ENCODE results near the gene BCOR.

Gene BCOR

DNA sequence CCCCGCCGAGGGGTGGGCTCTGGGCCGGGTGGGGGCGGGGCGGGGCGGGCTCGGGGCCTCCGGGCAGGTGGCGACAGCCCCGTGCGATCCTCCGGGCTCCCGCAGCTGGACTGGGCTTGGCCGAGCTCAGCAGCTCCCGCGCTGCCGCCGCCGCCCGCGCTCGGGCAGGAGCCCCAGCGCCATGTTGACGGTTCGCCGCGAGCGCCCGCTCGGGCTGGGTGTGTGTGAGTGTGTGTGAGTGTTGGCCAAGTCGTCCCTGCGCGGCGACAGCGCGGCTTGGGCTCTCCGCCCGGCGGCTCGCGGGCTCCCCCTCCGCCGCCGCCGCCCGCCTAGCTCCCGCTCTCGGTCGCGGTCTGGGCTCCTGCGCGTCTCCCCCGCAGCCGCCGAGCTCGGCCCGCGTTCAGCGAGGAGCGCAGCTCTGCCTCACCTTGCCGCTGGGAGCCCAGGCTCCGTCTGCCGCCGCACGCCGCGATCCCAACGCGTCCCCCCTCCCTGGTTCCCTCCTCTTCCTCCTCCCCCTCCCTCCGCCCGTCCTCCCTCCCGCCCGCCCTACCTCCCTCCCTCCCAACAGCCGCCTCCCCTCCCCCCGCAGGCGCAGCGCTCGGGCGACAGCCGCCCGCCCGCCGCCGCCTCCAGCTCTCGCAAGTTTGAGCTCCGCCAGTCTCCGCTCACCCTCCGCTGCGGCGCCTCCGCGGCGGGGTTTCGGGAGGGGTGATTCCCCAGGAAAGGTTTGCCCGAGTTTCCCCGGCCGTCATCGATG is at the start of gene BCOR:
BCOR (minus strand) TSS at position 455 of the 760 bp plus-strand sequence. CDS start 20,029 bp downstream, outside the sequence.
- DNase-seq (ENCODE audit: extremely low spot score, insufficient read length, low read depth): no peak
- peak; percentile 53 for FAIRE-seq

DNA sequence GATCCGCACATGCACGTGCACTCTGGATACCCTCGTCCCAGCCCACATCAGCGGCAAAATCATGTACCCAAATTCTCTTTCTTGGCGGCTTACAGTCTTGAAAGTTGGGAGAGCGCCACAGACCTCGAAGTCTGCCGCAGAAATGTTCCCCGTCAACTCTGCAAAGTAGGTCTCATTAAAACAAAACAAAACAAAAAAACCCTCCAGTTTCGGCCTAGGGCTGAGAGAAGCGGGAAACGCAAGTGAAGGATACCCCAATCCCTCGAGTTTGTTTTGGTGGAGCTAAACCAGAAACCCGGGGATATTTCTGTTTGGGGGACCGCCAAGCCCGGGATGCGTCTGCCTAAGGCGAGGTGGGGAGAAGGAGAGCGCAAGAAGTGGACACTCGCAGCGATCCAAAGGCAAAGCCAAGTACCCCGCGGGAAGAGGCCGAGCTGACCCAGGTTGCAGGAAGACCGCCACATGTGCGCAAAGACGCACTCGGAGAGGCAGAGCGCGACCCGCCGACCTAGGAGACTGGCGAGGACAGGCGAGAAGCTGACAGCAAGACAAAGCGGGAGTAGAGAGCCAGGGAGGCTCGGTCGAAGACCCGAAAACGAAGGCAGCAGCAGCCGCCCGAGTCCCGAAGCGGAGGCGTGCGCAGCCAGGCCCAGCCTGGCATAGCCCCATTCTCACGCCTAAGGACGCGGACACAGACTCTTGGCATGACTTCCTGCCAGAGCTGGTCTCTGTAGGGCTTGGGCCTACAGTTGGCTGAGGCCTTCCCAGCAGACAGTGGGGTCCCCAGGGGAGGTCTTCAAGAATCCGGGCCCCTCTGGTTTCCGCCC is 49.6 kb upstream of the BCOR start:
- DNase-seq (ENCODE audit: extremely low spot score, insufficient read length, low read depth) (no peak), FAIRE-seq (no peak)

DNA sequence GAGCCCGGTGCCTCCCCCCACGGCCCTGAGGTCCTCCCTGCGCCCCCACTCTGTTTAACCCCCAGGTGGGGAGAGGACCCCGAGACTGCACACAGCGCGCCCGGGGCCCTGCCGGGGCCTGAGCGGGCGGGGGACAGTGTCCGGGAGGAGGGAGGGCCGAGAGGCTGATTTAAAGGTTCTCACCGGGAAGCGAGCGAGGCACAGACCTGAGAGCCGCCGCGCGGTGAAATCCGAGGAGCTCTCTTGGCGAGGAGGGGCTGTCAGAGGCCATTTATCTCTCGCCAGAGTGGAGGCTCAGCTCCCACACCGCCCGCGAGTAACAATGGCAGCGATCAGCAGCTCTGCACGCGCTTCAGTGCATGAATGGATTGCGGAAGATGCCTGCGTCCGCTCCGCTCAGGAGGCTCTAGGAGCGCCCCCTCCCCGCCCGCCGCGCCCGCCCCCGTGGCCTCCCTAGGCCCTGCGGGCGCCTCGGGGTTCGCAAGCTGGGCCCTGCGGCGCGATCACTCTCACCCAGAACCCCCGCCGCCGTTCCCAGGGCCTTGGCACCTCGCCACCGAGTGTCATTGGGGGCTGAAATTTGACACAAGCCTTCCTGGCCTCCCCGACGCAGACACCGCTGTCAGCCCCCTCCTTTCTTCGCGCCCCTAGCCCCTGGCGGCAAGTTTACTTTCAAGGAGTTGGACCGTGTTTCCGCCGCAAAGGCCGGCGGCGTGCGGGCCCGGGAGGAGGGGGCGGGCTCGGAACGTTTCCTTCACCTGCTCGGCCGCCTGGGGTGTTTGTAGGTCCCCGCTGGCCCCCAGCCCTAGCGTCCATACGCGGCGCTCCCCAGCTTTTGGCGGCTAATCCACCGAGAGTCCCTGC is 48.7 kb upstream of the BCOR start:
- FAIRE-seq (peak; percentile 35), DNase-seq (ENCODE audit: extremely low spot score, insufficient read length, low read depth) (no peak)

DNA sequence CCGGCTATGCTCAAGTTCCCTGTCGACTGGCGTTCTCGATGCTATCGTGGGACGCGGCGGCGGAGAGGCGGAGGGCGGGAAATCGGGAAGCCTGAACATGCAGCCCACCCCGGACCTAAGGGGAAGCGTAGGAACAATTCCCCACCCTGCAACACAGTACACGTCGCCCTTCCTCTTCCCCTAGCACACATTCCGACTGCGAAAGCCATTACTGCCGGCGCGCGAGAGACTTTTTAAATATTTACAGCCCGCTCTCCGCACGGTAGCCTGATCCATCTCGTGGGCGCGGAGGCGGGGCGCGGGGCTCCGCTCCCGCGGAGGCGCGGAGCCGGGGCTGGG is 48.1 kb upstream of the BCOR start:
- DNase-seq (ENCODE audit: extremely low spot score, insufficient read length, low read depth) (no peak), FAIRE-seq (no peak)

DNA sequence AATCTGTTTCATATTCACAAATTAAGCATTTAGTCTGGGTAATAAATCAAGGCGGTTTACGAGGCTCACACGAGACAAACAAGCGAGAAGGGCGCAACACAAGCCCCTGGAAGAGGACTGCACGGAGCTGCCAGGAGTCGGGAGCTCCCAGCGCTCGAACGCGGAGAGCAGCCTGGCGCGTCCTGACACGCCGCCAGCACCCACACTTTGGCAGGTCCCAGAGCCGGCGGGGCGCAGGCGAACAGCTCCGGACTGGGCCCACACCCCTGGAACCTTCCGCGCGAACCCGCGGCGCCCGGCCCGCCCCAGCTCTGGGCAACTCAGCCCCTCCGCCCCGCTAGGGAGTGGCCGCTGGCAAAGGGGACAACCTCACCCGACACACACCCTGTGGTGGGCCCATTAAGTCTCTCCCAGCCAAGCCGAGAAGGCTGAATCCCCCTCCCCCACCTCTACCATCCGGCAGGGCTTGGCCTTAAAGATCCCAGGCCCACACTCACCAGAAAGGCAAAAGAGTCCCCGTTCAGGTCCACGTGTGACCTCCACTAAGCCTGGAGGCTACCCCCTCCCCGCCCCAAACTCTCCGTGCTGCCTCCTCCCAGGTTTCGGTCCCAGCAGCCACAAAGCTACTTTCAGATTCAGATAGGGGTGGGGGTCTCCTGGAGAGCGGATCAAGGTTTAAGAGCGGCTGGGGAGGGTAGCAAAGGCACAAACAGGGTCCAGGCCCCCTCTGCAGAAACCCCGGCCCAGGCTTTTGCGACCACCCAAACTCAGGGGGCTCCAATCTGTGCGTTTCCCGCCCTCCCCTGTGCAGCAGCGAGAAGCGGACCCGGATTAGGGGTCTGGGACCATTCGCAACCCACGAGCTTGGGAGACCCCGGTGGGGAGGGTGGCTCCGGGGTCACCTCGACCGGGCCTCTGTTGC is 47.5 kb upstream of the BCOR start:
- FAIRE-seq (no peak), DNase-seq (ENCODE audit: extremely low spot score, insufficient read length, low read depth) (no peak)

DNA sequence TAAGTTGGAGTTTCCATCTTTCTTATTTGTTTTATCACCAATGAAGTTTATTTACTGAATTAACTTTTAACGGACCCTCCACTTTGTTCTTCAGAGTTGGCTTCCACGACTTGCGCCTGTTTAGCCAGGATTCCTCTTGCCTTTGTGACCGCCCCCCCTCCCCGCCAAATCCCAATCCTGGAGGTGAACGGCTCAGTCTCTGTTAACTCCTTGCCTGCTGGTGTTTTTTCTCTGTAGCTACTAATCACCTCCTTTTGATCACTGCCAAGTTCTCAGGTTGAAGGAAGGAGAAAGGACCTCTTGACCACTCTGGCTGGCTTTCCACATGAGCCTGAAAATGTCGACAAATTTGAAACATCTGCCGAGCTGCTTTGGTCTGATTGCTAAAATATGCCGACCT is 46.8 kb upstream of the BCOR start:
- DNase-seq (ENCODE audit: extremely low spot score, insufficient read length, low read depth) (no peak), FAIRE-seq (no peak)

DNA sequence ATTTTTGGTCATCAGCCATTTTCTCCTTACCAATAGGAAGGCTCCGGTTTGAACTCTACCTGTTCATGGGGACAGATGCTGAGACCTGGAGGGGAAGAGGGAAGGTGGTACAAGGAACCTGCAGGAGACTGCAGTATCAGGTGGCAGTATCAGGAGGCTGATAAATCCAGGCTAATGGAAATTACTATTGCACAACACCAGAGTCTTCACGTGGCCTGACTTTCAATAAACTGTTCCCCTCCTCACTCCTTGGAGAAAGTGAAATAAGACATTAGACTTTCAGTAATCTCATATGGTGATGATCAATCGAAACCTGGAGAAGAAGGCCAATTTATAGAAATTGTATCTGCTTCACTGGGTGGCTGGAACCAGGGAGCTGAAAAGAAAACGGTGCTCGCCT is 46.2 kb upstream of the BCOR start:
- DNase-seq (ENCODE audit: extremely low spot score, insufficient read length, low read depth) (no peak), FAIRE-seq (no peak)

DNA sequence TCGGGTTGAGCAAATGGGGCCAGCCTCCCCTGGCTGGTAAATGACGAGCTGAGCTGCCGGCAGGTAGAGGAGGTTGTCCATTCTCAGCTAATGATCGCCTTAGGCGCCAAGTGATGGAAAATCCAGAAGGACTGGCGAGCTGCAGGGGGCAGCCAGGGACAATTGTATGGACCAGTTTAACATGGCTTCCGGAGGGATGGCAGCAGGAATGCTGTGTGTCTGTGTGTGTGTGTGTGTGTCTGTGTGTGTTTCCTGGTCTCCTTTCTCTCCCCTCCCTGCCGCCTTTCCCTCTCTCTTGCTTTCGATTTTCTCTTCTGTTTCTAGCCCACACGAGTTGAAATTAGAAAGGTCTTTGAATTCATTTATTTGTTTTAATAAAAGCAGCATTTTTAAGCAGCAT is 45.2 kb upstream of the BCOR start:
- FAIRE-seq: no peak

DNA sequence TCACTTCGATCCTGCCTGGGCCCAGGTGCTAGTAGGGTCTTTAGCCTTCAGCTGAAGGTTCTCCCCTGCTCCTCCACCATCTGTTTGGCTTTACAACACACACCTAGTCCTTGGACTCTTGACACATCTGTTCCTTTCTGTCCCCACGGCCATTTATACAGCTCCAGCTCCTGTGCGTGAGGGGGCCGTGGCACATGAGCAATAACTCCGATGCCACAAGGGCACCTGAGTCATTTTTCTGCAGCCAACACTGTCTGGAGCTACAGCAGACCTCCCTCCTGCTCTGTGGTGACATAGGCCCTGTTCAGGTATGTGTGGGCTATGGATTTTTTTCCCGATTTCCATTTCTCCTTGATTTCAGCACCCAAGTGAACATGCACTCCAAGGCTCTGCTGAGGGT is 44.7 kb upstream of the BCOR start:
- FAIRE-seq (no peak), DNase-seq (ENCODE audit: extremely low spot score, insufficient read length, low read depth) (no peak)

More for the DNA sequence above, 45.2 kb upstream of the BCOR start:
- no peak for DNase-seq (ENCODE audit: extremely low spot score, insufficient read length, low read depth)

DNA sequence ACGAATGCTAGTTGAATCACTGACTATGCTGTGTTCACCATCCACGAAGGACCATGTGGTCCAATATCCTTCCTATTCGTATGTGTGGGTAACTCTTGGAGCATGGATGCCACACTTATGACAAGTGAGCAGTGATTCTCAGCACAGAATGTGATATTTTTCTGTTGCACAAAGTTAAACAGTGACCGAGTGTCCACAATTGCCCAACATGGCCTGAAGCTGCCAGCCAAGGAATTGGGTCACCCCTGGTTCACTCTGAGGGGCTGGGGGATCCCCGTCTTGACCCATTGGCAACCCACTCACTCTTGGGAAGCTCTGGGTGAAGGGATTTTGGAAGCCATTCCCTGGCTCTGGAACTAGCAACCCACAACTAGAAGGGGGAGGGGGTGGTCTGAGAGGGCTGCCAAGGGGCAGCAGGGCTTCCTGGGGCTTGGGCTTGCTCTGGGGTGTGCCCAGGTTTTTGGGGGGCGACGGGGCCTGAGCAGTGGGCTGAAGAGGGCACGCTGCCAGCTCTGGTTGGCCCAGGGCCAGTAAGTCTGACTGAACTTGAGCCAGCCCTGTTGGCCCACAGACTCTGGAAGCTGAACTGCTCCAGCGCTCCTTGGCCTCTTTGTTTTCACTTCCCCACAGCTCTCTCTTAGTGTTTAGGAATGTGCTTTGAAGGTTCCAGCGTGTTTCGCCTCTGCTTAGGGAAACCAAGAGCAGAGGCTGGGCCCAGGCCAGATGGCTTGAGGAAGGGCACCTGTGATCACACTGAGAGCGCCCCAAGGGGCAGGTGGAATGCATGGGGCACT is 43.1 kb upstream of the BCOR start:
- DNase-seq (ENCODE audit: extremely low spot score, insufficient read length, low read depth) (no peak), FAIRE-seq (no peak)

DNA sequence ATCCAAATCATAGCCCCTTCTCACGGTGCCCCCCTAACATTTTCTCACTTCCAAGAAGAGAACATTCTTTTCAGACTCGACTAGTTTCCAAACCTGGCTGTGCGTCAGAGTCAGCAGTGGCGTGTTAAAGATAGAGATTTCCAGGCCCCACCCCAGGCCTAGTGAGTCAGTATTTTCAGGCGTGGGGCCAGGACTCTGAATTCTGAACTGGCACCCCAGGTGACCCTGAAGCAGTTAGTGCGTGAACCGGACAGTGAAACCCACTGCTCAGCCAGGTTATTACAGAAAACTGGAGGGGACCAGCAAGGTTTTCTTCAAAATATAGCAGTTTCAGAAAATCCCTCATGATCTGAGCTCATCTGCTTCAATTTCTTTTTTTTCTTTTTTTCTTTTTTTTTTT is 35.0 kb upstream of the BCOR start:
- no peak for FAIRE-seq
- no peak for DNase-seq (ENCODE audit: extremely low spot score, insufficient read length, low read depth)

DNA sequence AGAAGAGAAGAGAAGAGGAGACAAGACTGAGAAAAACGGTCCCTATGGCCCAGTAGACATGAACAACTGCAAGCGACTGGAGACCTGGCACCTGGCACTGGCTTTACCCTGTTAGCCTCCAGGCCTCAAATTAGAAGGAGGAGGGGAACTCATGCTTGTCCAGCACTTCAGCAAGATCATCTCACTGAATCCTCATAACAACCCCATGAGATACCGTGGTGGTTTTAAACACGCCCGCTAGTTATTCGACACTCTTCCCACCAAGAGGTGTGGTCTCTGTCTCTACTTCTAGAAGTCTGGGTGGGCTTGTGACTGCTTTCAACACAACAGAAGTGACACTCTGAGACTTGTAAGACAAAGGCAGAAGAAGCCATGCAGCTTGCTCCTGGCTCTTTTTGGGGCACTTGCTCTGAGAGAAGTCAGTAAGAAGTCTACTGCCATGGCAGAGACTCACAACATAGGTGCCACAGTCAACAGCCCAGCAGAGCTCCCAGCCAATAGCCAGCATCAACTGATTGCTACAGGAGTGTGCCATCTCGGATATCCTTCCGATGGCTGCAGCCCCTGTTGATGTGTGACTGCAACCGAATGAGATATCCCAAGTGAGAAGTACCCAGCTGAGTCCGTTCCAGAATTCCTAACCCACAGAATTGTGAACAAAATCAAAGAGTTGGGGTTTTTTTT is 34.0 kb upstream of the BCOR start:
- DNase-seq (ENCODE audit: extremely low spot score, insufficient read length, low read depth) (no peak), FAIRE-seq (no peak)

DNA sequence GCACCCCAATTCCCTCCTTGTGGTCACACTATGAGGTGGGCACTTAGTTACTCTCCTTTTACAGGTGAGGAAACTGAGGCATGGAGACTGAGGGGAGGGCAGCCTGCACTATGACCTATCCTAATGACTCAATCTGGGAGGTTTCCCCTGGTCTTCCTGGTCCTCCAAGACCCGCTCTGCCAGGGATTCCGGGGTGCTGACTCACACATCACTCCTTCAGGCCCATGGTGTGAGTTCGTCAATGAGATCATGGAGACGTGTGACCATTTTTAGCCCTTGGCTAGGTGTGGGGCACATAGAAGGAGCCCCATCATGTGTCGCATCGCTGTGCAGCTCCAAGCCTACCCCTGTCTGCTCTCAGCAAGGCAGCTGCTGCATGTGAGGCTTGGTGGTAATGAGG is 32.4 kb upstream of the BCOR start:
- DNase-seq (ENCODE audit: extremely low spot score, insufficient read length, low read depth) (no peak), FAIRE-seq (no peak)

DNA sequence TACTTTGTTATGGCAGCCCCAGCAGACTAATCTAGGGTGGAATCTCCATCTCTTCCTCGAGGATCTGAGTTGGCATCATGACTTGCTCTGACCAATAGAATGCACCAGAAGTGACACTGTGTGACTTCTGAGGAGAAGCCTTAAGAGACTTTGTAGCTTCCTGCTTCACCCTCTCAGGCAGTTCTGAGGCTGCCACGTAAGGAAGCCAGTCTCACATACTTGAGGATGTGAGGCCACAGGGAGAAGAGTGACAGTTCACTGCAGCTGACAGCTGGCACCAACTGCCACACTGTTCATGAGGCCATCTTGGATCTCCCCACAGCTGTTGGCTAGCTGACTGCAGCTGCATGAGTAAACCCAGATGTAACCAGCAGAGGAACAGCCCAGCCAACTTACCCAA is 29.3 kb upstream of the BCOR start:
- DNase-seq (ENCODE audit: extremely low spot score, insufficient read length, low read depth) (no peak), FAIRE-seq (peak; percentile 73)

DNA sequence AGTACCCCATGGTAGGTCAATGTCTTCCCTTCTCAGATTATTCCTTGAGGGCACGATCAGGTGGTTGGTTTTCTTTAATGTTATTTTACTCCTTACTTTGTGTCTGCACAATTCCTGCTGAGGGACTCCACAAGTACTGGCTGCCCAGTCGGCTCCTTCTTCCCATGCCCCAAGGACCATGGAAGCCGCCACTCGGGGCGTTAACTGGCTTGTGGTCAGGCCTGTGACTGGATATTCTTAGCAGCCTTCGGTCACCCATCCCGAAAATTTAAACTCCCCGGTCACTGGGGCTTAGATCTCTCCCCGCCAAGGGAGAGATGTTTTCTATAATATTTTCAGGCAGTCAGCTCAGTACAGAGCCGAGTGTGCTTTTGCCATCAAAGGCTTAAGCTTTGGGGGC is 24.7 kb upstream of the BCOR start:
- DNase-seq (ENCODE audit: extremely low spot score, insufficient read length, low read depth) (no peak), FAIRE-seq (no peak)

DNA sequence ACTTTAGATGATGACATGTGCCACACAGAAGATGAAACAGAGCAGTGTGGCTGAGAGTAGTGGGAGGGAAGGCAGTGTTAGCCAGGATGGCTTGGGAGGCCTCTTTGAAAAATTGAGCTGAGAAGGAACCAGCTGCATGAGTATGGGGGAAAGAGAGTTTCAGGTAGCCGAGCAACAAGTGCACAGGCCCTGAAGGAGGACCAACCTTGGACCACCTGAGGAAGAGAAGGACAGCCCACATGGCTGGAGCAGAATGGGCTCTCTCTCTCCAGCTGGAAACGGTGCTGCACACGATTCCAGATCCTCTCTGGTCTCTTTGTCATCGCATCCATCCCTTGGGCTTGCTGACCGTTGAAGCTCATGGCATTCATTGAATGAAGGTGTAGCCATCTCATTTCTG is 23.9 kb upstream of the BCOR start:
- DNase-seq (ENCODE audit: extremely low spot score, insufficient read length, low read depth) (no peak), FAIRE-seq (no peak)

DNA sequence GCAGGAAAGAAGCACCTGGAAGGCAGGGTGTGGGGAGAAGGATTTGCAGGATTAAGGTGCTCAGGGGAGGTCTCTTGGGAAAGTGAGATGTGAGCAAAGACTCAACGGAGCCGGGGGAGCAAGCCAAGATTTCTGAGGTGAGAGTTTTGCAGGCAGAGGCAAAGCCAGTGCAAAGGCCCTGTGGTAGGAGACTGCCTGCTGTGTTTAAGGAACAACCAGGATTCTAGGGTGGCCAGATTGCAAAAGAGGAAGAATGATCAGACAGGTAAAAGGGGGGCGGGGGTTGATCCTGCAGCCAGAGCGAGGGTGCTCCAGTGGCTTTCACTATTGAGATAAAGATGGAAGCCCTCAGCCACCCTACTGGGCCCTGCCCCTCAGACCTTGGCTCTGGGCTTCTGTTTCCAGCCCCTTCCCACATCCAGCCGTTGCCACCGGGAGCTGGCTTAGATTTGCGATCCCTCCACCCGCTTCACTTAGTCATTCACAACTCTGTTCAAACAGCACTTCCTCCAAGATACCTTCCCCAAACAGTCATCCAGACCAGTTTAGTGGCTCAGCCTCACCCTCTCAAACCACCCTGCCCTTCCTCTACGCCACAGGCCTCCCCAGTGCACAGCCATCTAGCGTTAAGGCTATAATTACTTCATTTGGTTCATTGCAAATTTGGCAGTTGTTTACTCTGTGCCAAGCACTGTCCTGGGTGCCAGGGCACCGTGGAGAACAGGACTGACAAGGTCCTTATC is 23.3 kb upstream of the BCOR start:
- no peak for FAIRE-seq
- DNase-seq (ENCODE audit: extremely low spot score, insufficient read length, low read depth): no peak
